ENCODE measurements around the gene PDE10A. TPM values are rescaled to one million over a fixed set of nuclear protein-coding genes. Genes with fewer than 3 reads are reported as not detected.

Gene PDE10A
- total and polyA plus RNA-seq, 9 donors, result 5.9 to 344 (median 88.7) TPM

GRCh38 chr6:165497472-165497871 is 165.6 kb downstream of the PDE10A start:
- WGBS, 3 donors, result 86 to 92% (median 91%) methylated on average over 4 of the region's 4 CpGs
- Histone ChIP-seq H3K27me3 (no peaks in the 10 kb centered on the region), H3K36me3 (no peaks in the 10 kb centered on the region), H3K4me3 (no peak overlapping the region), H3K9me3 (no peaks in the 10 kb centered on the region), H3K4me1 (ENCODE audit: insufficient read depth) (no peaks in the 10 kb centered on the region), H3K27ac (no peak overlapping the region)
- TF ChIP-seq CTCF (IDR thresholded peaks at IDR 0.05) (no peak), EP300 (IDR thresholded peaks at IDR 0.05) (no peak), POLR2A (IDR thresholded peaks at IDR 0.05) (no peak)
- intact Hi-C loops (cut with DNase I), result no loop called here
- DNase-seq, result no peak

GRCh38 chr6:165488624-165489295 is 174.3 kb downstream of the PDE10A start:
- no peaks in the 10 kb centered on the region for H3K36me3 ChIP-seq
- no peaks in the 10 kb centered on the region for H3K4me1 ChIP-seq (ENCODE audit: insufficient read depth)
- no peaks in the 10 kb centered on the region for H3K27me3 ChIP-seq
- WGBS, 3 donors, result 83 to 85% (median 85%) methylated on average over 9 of the region's 9 CpGs
- no peak for DNase-seq
- no peak overlapping the region for H3K27ac ChIP-seq
- no peak overlapping the region for H3K4me3 ChIP-seq
- no peaks in the 10 kb centered on the region for H3K9me3 ChIP-seq
- intact Hi-C loops (cut with DNase I), result no loop called here
- TF ChIP-seq EP300 (IDR thresholded peaks at IDR 0.05) (no peak), CTCF (IDR thresholded peaks at IDR 0.05) (no peak), POLR2A (IDR thresholded peaks at IDR 0.05) (no peak)

- Histone ChIP-seq H3K27me3 (no peaks in the 10 kb centered on the region), H3K27ac (no peak overlapping the region), H3K4me3 (no peak overlapping the region), H3K36me3 (no peaks in the 10 kb centered on the region), H3K4me1 (ENCODE audit: insufficient read depth) (no peaks in the 10 kb centered on the region), H3K9me3 (no peaks in the 10 kb centered on the region)
- TF ChIP-seq EP300 (IDR thresholded peaks at IDR 0.05), result no peak
- TF ChIP-seq POLR2A (IDR thresholded peaks at IDR 0.05), result no peak
- no peak for TF ChIP-seq CTCF (IDR thresholded peaks at IDR 0.05)
- no peak for DNase-seq
- intact Hi-C loops (cut with DNase I), result no loop called here
Observed at GRCh38 chr6:165487950-165488349, 175.1 kb downstream of the PDE10A start.

GRCh38 chr6:165487347-165487746 is 175.7 kb downstream of the PDE10A start:
- 77 to 84% (median 81%) methylated on average over 4 of the region's 4 CpGs for WGBS, 3 donors
- Histone ChIP-seq H3K27ac (no peak overlapping the region), H3K4me1 (ENCODE audit: insufficient read depth) (no peaks in the 10 kb centered on the region), H3K27me3 (no peaks in the 10 kb centered on the region), H3K36me3 (no peaks in the 10 kb centered on the region), H3K9me3 (no peaks in the 10 kb centered on the region), H3K4me3 (no peak overlapping the region)
- no peak for DNase-seq
- intact Hi-C loops (cut with DNase I), result no loop called here
- TF ChIP-seq EP300 (IDR thresholded peaks at IDR 0.05), result no peak

Data from ovary (tissue), 9 donors.